ENCODE measurements around the gene CDH13. TPM values are rescaled to one million over a fixed set of nuclear protein-coding genes. Genes with fewer than 3 reads are reported as not detected.

CDH13 gene
- total and polyA plus RNA-seq, 2 experiments from 2014 or later: 1.6 to 4.4 TPM

GRCh38 chr16:83407928-83408327 is 781.2 kb downstream of the CDH13 start (continued):
- TF ChIP-seq ZNF462 (CRISPR knock-in tag; IDR thresholded peaks at IDR 0.05) (no peak), ZNF331 (CRISPR knock-in tag; IDR thresholded peaks at IDR 0.05; ENCODE audit: low read depth) (no peak), POLR2AphosphoS5 (IDR thresholded peaks at IDR 0.05; ENCODE audit: low read depth) (no peak), STAT1 (IDR thresholded peaks at IDR 0.05; ENCODE audit: unreplicated experiment) (no peak), EZH2 (IDR thresholded peaks at IDR 0.05; ENCODE audit: low read depth, unreplicated experiment) (no peak)
- TF ChIP-seq, protein P1, sequence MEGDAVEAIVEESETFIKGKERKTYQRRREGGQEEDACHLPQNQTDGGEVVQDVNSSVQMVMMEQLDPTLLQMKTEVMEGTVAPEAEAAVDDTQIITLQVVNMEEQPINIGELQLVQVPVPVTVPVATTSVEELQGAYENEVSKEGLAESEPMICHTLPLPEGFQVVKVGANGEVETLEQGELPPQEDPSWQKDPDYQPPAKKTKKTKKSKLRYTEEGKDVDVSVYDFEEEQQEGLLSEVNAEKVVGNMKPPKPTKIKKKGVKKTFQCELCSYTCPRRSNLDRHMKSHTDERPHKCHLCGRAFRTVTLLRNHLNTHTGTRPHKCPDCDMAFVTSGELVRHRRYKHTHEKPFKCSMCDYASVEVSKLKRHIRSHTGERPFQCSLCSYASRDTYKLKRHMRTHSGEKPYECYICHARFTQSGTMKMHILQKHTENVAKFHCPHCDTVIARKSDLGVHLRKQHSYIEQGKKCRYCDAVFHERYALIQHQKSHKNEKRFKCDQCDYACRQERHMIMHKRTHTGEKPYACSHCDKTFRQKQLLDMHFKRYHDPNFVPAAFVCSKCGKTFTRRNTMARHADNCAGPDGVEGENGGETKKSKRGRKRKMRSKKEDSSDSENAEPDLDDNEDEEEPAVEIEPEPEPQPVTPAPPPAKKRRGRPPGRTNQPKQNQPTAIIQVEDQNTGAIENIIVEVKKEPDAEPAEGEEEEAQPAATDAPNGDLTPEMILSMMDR (conservative IDR thresholded peaks at IDR 0.05; ENCODE audit: low read depth in 2 of 2): no peak

DNA sequence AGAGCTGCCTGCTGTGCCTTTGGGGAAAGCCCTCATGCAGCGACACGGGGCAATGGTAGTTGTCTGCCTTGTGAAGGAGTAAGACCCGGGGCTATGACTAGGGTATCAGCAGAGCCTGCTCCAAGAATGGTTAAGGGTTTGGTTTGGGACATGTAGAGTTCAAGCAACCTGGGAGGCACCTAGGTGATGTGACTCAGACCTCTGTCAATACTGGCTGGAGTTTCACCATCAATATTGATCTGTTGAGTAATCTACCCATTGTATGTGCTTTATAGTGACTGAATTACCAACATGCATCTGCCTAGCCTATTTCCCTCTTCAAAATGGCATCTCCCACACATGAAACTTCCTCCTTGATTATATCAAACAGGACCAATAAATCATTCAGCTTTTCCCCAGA is 782.6 kb downstream of the CDH13 start:
- Histone ChIP-seq H3F3A (replicated peaks; ENCODE audit: low read depth) (no peaks in the 10 kb centered on the region), H2AFZ (no peak overlapping the region), H3K27ac (ENCODE audit: low read depth) (no peak overlapping the region), H4K20me1 (replicated peaks; ENCODE audit: insufficient read depth) (no peaks in the 10 kb centered on the region), H3K4me3 (no peak overlapping the region), H3K4me2 (no peak overlapping the region), H3K79me2 (replicated peaks; ENCODE audit: insufficient read depth) (no peaks in the 10 kb centered on the region), H3K9me2 (ENCODE audit: insufficient read depth) (no peaks in the 10 kb centered on the region), H3K36me3 (ENCODE audit: insufficient read depth) (no peaks in the 10 kb centered on the region), H3K4me1 (ENCODE audit: insufficient read depth) (no peaks in the 10 kb centered on the region), H3K27me3 (ENCODE audit: insufficient read depth) (no peaks in the 10 kb centered on the region)
- H3K4me1 Mint-ChIP-seq: no peaks in the 10 kb centered on the region
- DNase-seq (ENCODE audit: low spot score): no peak
- no peaks in the 10 kb centered on the region for H3K36me3 Mint-ChIP-seq (ENCODE audit: low read depth)
- no peaks in the 10 kb centered on the region for H3K9me3 Mint-ChIP-seq
- no peak for ATAC-seq
- peaks cover 2% of the 10 kb centered on the region for H3K27me3 Mint-ChIP-seq (ENCODE audit: insufficient read depth, low read depth, poor library complexity)
- H3K27ac Mint-ChIP-seq: no peak overlapping the region
- no peak overlapping the region for H3K4me3 Mint-ChIP-seq
- TF ChIP-seq STAT1 (IDR thresholded peaks at IDR 0.05; ENCODE audit: unreplicated experiment) (no peak), EZH2 (IDR thresholded peaks at IDR 0.05; ENCODE audit: low read depth, unreplicated experiment) (no peak)
- TF ChIP-seq, protein P2, sequence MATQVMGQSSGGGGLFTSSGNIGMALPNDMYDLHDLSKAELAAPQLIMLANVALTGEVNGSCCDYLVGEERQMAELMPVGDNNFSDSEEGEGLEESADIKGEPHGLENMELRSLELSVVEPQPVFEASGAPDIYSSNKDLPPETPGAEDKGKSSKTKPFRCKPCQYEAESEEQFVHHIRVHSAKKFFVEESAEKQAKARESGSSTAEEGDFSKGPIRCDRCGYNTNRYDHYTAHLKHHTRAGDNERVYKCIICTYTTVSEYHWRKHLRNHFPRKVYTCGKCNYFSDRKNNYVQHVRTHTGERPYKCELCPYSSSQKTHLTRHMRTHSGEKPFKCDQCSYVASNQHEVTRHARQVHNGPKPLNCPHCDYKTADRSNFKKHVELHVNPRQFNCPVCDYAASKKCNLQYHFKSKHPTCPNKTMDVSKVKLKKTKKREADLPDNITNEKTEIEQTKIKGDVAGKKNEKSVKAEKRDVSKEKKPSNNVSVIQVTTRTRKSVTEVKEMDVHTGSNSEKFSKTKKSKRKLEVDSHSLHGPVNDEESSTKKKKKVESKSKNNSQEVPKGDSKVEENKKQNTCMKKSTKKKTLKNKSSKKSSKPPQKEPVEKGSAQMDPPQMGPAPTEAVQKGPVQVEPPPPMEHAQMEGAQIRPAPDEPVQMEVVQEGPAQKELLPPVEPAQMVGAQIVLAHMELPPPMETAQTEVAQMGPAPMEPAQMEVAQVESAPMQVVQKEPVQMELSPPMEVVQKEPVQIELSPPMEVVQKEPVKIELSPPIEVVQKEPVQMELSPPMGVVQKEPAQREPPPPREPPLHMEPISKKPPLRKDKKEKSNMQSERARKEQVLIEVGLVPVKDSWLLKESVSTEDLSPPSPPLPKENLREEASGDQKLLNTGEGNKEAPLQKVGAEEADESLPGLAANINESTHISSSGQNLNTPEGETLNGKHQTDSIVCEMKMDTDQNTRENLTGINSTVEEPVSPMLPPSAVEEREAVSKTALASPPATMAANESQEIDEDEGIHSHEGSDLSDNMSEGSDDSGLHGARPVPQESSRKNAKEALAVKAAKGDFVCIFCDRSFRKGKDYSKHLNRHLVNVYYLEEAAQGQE (IDR thresholded peaks at IDR 0.05; ENCODE audit: unreplicated experiment): no peak

All from GM23338 (cell line).